ENCODE results near the gene PKD2. TPM values are rescaled to one million over a fixed set of nuclear protein-coding genes. Genes with fewer than 3 reads are reported as not detected.
A peak's percentile ranks its signal among the peaks of the same experiment; 100 is the strongest.

Gene PKD2
- total RNA-seq, 1 donor from 2014 or later, result 37.0 TPM

- no peak for DNase-seq (ENCODE audit: low spot score)
Measured at GRCh38 chr4:88027611-88028608, 20.5 kb downstream of the PKD2 start.

- no peak for DNase-seq (ENCODE audit: low spot score)
Measured at GRCh38 chr4:88028946-88029345, 21.5 kb downstream of the PKD2 start.

GRCh38 chr4:88029556-88029955, 22.1 kb downstream of the PKD2 start:
- DNase-seq (ENCODE audit: low spot score), result no peak

DNA sequence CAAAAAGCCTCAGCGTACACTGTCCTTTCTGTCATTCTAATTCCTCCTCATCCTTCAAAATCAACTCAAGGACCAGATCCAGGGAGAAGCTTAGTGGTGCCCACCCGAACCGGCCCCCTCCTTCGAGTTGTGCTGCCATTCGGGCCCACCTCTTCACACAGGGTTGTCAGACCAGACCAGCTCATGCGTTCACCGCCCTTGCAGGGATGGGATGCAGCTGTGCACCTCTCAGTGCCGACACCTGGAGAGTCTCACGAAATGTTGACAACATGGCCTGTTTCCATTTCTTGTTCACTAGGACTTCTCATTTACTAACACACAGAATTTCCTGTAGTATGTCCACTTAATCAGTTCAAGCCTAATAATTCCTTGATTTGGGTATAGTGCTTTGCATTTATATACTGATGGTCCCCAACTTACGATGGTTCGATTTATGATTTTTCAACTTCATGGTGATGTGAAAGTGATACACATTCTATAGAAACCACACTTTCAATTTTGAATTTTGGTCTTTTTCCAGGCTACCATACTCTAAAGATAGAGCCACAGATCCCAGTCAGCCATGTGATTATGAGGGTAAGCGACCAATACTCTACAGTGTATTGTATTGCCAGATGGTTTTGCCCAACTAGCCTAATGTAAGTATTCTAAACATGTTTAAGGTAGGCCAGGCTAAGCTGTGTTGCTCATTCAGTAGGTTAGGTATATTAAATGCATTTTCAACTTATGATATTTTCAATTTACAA, 23.3 kb downstream of the PKD2 start:
- no peak for DNase-seq (ENCODE audit: low spot score)

DNA sequence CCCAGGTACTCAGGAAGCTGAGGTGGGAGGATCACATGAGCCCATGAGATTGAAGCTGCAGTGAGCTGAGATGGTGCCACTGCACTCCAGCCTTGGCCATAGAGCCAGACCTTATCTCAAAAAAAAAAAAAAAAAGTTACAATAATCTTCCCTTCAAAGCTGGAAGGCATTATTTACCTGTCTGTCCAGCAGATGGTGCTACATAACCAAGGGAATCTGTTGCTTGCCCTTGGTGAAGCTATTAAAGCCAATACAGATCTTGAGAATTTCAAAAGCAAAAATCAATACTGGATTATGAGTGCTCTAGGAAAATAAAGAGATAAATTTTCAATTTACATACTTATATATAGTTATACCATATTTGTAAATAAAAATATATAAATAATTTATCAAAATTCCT, 25.9 kb downstream of the PKD2 start:
- peak; percentile 46 for DNase-seq (ENCODE audit: low spot score)

DNA sequence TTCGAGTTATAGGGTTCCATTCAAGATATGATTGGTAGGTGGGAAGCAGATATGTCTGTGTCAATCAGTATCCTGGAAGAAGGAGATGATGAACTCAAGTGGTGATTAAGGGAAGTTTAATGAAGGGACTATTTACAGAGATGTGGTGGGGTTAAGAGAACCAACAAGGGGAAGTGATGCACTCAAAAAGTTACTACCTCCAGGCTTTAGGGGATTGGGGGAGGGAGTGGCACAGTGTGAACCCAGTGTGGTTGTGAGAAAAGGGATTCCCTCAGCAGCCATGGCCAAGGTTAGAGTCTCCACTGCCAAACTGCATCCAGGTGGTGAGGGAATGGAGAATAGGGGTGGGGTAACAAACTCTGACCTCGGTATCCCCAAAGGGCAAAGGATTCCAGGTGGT, 27.9 kb downstream of the PKD2 start:
- DNase-seq (ENCODE audit: low spot score), result no peak

DNA sequence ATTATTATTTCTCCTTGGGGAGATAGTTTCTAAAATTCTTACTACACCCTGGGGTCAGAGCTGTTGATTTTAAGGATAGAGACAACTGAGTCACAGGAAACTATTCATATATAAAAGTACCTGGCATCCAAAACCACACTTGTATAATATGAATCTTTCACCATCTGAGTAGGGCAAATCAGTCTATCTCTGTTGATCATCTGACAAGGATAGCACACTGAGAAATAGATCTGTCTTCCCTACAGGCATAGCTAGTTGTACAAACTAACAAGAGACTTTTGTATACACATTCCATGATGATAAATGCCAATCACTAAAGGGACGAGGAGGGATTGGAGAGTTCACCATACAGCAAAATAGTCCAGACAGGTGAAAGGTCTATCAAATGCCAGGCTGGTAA, 30.0 kb downstream of the PKD2 start:
- DNase-seq (ENCODE audit: low spot score), result no peak

DNA sequence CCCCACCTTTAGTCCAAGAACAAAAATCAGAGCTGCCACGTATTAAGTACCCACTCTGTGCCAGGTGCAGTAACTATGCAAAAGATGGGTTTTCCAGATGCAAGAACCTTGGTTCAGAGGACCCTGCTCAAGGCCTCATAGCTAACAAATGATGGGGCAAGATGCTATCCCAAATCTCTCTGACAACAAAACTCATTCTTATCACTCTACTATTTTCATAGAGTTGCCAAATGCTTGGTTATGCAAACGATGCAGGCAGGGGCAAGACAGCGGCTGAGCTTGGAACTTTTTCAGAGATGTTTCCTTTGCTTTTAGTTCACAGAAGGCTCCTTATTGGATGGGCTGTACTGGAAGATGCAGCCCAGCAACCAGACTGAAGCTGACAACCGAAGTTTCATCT, 30.5 kb downstream of the PKD2 start:
- DNase-seq (ENCODE audit: low spot score), result no peak

- no peak for DNase-seq (ENCODE audit: low spot score)
Measured at GRCh38 chr4:88040707-88041106, 33.3 kb downstream of the PKD2 start.

GRCh38 chr4:88041626-88042025, 34.2 kb downstream of the PKD2 start:
- DNase-seq (ENCODE audit: low spot score), result no peak

DNA sequence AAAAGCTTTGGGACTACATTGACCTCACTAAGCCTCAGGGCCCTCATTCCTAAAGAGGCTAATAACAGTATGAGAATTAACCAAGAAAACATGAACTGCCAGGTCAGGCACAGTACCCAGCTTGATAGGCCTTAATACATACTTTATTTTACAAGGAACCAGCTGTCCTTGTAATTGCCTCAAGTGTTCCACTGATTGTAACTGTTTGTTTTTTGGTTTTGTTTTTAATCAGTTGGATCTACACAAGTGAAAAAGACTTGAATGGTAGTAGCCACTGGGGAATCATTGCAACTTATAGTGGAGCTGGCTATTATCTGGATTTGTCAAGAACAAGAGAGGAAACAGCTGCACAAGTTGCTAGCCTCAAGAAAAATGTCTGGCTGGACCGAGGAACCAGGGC, 35.6 kb downstream of the PKD2 start:
- no peak for DNase-seq (ENCODE audit: low spot score)

DNA sequence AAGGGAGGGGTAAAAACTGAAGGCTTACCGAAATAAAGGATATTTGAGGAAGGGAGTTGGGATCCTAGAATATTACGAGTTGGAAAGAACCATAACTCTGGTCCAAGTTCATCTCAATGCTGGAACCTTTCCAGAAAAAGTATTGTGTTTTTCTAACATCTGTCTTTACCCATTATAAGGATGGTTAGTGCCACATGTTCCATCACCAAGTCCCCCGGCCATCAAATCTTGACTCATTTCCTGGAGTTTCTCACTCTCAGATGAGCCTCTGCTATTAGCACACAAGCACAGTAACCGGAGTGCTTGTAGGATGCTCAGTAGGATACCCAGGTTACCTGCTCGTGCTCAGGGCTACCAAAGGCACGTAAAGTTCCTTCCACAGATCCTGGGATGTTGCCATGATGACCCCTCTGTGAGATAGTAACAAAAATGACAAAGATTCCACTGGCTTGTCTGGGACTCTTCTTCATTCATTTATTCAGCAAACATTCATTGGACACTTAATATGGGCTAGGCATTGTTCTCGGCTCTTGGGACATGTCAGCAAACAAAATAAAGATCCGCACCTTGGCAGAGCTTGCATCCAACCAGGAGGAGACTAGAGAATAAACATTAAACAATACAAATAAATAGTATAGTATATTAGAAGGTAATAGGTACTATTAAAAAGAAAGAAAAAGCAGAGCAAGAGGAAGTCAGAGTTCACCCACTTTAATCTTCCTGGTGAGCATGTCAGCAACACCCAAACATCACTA, 36.3 kb downstream of the PKD2 start:
- DNase-seq (ENCODE audit: low spot score), result no peak

- no peak for DNase-seq (ENCODE audit: low spot score)
Measured at GRCh38 chr4:88045021-88045420, 37.6 kb downstream of the PKD2 start.

- no peak for DNase-seq (ENCODE audit: low spot score)
Measured at GRCh38 chr4:88054229-88054628, 46.8 kb downstream of the PKD2 start.

- DNase-seq (ENCODE audit: low spot score), result no peak
Measured at GRCh38 chr4:88054901-88055300, 47.5 kb downstream of the PKD2 start.

- no peak for DNase-seq (ENCODE audit: low spot score)
Measured at GRCh38 chr4:88058295-88058694, 50.9 kb downstream of the PKD2 start.

DNA sequence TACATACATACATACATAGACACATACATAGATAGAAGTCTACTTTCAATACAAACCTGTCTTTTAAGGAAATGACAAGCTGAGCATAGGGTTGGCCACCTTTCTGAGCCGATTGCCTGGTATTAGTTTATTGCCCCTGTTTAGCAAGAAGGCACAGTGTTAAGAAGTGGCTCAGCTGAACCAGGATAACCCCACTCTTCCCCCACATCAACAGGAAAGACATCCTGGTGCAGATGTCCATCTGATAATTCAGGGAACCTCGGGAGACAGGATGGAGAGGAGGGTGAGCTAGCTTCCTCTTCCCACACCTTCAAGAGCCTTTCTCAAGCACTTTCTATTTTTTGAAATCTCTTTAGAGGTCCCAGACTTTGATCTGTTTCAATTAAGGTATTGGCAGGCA, 52.3 kb downstream of the PKD2 start:
- no peak for DNase-seq (ENCODE audit: low spot score)

DNA sequence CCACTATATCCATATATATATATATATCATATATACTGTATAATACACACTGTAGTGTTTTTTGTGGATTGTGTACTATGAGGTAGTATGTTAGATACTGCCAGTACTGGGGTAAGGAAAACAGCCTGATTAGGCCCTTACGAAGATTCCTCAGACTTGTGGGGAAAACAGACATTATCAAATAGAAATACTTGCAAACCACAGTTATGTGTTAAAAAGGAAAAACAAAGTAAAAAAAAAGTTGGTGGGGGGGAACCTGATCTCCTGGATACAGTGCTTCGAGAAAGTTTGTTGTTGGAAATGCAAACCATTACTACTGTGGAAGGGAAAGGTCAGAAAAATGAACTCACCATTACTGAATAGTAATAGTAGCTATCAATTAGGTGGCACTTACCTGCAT, 53.0 kb downstream of the PKD2 start:
- DNase-seq (ENCODE audit: low spot score), result no peak

DNA sequence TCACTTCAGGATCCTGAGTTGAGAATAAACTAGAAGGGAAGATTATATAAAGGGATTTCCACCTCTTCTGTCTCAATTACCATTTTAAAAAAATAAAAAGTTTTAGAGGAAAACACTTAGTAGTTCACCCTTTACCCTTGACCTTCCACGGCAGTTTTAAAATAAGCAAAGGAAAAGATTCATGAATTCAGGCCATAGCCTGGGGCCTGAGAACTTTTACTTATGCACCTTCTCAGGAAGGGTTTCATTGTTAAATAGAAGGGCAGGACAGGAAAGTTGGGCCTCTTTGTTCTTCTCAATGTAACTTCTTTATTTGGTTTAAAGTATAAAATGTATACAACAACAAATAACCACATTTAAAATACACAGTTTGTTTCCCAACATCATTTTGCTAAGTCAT, 54.9 kb downstream of the PKD2 start:
- DNase-seq (ENCODE audit: low spot score), result no peak

- DNase-seq (ENCODE audit: low spot score), result no peak
Measured at GRCh38 chr4:88062843-88063242, 55.4 kb downstream of the PKD2 start.

DNA sequence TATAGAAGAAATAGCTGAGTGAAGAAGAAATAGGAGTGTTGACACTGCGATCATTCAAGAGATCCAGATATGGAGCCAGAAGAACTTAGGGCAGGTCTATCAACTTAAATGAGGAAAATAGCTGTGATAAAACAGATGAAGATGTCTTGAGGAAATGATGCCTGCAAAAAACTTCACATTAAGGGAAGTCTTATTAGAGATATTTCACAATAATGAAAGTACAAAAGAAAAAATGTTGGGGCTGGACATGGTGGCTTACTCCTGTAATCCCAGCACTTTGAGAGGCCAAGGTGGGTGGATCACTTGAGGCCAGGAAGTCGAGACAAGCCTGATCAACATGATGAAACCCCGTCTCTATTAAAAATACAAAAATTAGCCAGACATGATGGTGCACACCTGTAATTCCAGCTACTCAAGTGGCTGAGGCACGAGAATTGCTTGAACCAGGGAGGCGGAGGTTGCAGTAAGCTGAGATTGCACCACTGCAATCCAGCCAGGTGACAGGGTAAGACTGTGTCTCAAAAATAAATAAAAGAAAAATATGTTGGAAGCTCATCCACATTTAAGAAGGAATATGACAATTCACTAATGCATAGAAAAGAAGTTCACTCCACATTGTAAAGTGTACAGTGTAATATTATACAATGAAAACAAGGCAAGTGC, 56.3 kb downstream of the PKD2 start:
- DNase-seq (ENCODE audit: low spot score), result no peak

DNA sequence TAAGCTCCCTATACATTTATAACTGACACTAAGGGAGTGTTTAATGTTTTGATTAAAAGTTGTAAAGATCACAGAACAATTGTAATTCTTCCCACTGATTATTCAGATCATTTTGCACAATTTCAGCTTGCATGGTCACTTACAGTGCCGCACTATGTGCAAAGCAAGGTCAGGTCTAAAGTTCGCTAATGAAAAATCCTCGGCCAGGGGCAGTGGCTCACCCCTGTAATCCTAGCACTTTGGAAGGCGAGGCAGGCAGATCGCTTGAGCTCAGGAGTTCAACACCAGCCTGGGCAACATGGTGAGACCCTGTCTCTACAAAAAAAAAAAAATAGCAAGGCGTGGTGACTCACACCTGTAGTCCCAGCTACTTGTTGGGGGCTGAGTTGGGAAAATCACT, 57.0 kb downstream of the PKD2 start:
- DNase-seq (ENCODE audit: low spot score), result no peak

Measured in ureter (tissue), 1 donor.